Astrocyte of the cerebellum (primary cell): ENCODE measurements around the gene STUB1.

Experiments
- DNase-seq: peaks from one replicate; pipeline ENCODE4 v3.0.0-alpha.2; 2011; ENCODE audit warnings: low read depth
- H3K4me3 ChIP-seq: 2 replicates; pipeline ENCODE4 v1.5.1; 2011; ENCODE audit warnings: mild to moderate bottlenecking, low read depth, low read length, moderate library complexity
- in situ Hi-C: cut with HindIII; loops from 2 replicates; pipeline ENCODE4 v1.10.0; 2017; ENCODE audit warnings: low sequenced_read_pairs
- TF ChIP-seq, protein P1 (sequence below): IDR thresholded peaks from 2 replicates; pipeline ENCODE4 v1.5.1; 2012; ENCODE audit warnings: low read length, low read depth, moderate library complexity, mild to moderate bottlenecking; ENCODE audit errors: missing control alignments

STUB1 gene

DNA sequence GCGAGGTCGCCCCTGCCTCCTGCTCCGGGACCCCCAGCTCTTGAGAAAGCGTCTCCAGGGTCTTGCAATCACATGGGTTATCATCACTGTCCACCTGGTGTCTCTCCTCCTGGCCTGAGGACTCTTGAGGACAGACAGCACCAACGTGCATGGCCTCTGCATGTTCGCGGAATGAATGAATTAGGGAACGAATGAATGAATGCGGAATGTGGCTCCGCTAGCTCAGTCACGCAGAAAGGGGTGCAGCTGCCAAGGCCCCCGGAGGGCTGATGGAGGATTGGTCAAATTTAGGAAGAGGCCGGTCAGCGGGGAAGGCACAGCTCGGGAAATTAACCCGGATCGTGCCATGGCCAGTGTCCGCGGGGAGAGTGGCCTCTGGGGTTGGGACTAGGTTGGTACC, 22.1 kb downstream of the STUB1 start:
- H3K4me3 ChIP-seq: no peak overlapping the region
- no peak for DNase-seq
- in situ Hi-C loops: no loop called here
- TF ChIP-seq, protein P1, sequence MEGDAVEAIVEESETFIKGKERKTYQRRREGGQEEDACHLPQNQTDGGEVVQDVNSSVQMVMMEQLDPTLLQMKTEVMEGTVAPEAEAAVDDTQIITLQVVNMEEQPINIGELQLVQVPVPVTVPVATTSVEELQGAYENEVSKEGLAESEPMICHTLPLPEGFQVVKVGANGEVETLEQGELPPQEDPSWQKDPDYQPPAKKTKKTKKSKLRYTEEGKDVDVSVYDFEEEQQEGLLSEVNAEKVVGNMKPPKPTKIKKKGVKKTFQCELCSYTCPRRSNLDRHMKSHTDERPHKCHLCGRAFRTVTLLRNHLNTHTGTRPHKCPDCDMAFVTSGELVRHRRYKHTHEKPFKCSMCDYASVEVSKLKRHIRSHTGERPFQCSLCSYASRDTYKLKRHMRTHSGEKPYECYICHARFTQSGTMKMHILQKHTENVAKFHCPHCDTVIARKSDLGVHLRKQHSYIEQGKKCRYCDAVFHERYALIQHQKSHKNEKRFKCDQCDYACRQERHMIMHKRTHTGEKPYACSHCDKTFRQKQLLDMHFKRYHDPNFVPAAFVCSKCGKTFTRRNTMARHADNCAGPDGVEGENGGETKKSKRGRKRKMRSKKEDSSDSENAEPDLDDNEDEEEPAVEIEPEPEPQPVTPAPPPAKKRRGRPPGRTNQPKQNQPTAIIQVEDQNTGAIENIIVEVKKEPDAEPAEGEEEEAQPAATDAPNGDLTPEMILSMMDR: no peak

DNA sequence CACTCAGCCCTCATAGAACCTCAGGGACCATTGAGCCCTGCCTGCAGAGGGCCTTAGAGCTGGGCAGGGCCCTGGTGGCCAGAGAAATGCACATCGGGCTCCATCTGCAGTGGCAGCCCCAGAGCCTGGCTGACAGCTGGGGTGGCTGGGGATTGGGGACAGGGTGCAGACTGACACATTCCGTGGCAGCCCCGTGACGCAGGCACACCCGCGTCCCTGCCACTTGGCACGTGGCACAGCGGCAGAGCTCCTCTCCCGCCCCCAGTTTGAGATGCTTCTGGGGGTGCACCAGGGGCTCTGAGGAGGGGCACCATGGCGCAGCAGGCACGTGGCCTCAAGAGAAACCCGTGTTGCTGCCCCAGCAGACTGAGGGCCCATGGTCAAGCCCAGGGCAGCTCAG, 23.2 kb downstream of the STUB1 start:
- DNase-seq: no peak
- TF ChIP-seq, protein P1: no peak
- in situ Hi-C loops: no loop called here
- H3K4me3 ChIP-seq: no peak overlapping the region

DNA sequence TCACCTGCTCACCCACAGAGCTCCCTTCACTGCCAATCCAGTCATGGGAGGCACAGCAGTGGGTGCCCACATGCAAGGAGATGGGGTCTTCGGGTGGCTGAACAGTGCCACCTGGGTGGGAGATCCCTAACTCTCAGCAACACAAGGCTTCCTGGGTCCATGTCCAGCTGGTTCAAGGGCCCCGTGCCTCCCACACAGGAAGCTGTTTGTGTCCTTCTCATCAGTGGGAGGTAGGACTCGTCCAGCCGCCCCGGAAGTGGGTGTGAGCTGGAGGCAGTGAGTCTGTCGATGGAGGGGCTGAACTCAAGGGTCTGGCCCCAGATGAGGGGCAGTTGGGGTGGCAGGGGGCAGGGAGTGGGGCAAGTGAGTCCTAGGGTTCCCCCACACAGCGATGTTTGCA, 23.8 kb downstream of the STUB1 start:
- TF ChIP-seq, protein P1: no peak
- in situ Hi-C loops: no loop called here
- H3K4me3 ChIP-seq: no peak overlapping the region
- no peak for DNase-seq

DNA sequence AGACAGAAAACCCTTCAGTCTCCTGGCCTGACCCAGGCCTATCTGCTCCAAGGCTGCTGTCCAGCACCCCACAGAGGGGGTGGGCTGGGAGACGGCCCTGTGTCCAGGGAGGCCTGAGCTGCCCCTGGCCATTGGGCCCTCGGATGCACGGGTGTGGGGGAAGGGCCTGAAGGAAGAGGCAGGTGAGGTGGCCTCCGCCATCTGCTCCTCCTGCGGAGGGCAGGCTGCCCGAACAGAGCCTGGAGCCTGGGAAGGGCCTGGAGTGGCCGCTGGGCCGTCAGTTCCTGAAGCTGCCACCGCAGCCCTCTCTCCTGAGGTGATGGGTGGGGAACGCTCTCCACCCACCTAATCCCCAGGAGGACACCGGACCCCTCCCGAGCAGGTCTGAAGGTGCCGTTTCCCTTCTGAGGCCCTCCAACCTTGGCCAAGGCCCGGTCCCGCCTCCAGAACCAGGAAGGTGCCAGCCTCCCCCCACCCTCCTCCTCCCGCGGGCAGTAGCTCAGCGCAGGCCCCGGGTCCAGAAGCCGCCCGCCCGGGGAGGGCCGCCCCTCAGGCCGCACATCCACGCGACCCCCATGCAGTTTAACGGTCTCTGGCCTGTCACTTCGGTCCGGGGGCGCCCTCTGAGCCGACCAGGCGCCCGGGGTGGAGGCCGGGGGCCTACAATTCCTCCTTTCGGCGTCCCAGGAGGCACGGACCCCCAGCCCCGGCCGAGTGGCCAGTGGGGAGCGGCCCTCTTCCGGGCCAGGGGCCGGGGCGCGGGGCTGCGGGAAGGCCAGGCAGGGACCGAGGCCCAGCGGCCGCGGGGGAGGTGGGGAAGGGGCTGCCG, 24.6 kb downstream of the STUB1 start:
- no peak overlapping the region for H3K4me3 ChIP-seq
- no peak for DNase-seq
- TF ChIP-seq, protein P1: no peak
- in situ Hi-C loops: no loop called here

DNA sequence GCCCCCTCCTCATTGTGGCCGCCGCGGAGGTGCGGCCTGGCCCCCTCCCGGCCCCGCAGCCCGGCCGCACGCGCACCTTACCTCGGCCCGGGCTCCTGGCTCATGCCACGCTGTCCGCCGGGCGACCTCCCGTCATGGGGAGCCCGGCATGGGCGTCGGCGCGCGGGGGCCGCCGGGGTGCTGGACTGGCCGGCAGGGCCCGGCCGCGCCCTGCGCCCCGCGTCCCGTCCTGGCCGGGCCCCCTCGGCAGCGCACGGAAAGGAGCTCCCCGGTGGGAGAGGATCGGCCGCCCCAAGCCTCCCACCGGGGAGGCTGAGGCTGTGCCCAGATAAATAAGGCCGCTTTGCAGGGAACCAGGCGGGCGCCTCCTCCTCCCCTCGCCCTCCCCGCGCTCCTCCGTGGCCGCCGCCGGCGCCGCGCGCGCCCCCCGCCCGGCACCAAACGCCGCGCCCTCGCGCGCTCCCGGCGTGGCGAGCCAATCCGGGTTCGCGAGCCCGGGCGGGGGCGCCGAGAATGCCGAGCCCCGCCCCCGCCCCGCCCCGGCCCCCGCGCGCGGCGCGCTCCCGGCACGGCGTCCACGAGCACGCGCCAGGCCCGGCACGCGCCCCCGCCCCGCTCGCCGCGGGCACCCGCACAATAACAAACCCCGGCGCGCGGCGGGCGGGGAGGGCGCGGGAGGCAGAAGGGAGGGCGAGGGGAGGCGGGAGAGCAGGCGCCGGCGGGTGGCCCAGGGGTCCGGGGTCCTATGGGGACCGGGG, 25.4 kb downstream of the STUB1 start, which contains the start of gene FBXL16:
Gene FBXL16 (minus strand): TSS at position 371 of the 758 bp plus-strand sequence. CDS start 8,396 bp downstream, outside the sequence.
- in situ Hi-C loops: no loop called here
- no peak for DNase-seq
- no peak within 1 kb of the TSS for H3K4me3 ChIP-seq
- TF ChIP-seq, protein P1: no peak

DNA sequence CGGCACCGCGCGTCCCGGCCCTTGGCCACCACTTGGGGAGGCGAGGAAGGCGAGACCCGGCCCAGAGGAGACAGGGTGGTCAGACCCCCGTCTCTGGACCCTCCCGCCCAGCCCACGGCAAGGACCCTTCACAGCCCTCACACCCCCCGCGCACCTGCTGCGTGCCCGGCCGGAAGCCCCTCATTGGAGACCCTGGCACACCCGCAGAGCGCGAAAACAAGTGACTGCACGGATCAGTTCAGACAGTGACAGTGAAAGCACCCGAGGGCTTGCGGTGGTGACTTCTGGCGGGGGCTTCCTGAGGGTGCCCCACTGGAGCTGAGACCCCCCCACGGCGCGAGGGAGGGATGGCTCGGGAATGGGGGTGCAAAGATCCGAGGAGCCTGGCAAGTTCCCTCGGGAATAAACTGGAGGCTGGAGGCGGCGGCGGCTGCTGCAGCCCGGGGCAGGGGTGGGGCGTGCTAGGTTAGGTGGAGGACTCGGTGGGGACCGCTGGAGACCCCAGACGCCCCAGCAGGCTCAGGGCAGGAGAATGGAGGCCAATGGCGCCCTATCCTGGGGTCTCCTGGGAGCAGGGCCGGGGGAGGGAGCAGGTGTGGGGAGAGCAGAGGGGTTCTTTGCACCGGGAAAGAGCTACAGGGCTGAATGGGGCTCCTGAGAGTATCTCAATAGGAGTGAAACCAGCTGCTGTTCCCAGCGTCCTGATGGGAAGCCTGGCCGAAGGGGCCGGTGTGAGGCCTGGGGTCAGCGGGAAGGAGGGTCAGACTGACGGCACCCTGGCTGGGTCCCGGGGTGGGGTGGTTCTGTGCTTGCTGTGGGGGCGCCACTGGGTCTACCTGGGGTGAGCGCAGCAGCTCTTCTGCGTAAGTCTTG, 26.2 kb downstream of the STUB1 start:
- H3K4me3 ChIP-seq: no peak overlapping the region
- TF ChIP-seq, protein P1: no peak
- in situ Hi-C loops: no loop called here

More for the DNA sequence above, 26.2 kb downstream of the STUB1 start:
- DNase-seq: no peak
